Measurements from ENCODE around the gene ZFHX3.

Gene ZFHX3

DNA sequence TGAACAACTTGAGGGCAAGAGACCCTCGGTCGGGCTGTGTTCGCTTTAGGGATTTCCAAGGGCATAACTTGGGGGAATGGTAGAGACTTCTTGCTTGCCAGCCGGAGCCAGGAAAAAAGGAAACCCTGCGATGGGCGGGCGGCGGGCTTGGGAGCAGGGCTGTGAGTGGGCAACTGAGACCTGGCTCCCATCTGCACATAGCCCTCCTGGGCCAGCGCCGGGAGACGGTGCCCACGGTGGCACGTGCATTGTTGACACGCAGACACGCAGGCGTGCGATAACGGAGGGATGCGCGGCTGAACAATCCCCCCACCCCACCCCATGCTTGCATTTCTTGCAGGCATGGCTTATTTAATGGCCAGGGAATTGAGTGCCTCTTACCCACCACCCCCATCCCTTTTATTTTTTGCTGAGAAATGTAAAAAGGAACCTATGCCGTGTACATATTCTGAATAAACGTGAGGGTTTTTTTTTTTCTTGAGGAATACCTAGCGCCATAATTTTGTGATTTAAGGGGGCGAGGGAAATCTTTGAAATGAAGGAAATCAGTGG, 17.1 kb upstream of the ZFHX3 start:
- DNase-seq (ENCODE audit: low read depth): no peak
- H3K4me3 ChIP-seq (ENCODE audit: low read depth, low read length): peak overlapping the region; percentile 20
- TF ChIP-seq, protein P1, sequence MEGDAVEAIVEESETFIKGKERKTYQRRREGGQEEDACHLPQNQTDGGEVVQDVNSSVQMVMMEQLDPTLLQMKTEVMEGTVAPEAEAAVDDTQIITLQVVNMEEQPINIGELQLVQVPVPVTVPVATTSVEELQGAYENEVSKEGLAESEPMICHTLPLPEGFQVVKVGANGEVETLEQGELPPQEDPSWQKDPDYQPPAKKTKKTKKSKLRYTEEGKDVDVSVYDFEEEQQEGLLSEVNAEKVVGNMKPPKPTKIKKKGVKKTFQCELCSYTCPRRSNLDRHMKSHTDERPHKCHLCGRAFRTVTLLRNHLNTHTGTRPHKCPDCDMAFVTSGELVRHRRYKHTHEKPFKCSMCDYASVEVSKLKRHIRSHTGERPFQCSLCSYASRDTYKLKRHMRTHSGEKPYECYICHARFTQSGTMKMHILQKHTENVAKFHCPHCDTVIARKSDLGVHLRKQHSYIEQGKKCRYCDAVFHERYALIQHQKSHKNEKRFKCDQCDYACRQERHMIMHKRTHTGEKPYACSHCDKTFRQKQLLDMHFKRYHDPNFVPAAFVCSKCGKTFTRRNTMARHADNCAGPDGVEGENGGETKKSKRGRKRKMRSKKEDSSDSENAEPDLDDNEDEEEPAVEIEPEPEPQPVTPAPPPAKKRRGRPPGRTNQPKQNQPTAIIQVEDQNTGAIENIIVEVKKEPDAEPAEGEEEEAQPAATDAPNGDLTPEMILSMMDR (IDR thresholded peaks at IDR 0.05; ENCODE audit: low read depth, low read length, missing control alignments): no peak
- in situ Hi-C loops (cut with HindIII; ENCODE audit: low sequenced_read_pairs): no loop called here

- in situ Hi-C loops (cut with HindIII; ENCODE audit: low sequenced_read_pairs): no loop called here
- H3K4me3 ChIP-seq (ENCODE audit: low read depth, low read length): peak overlapping the region; percentile 20
- TF ChIP-seq, protein P1 (IDR thresholded peaks at IDR 0.05; ENCODE audit: low read depth, low read length, missing control alignments): no peak
- DNase-seq (ENCODE audit: low read depth): no peak
Observed at GRCh38 chr16:73064212-73064993, 16.5 kb upstream of the ZFHX3 start.

GRCh38 chr16:73063854-73064211, 15.9 kb upstream of the ZFHX3 start:
- H3K4me3 ChIP-seq (ENCODE audit: low read depth, low read length): peak overlapping the region; percentile 20
- in situ Hi-C loops (cut with HindIII; ENCODE audit: low sequenced_read_pairs): no loop called here
- DNase-seq (ENCODE audit: low read depth): no peak
- TF ChIP-seq, protein P1 (IDR thresholded peaks at IDR 0.05; ENCODE audit: low read depth, low read length, missing control alignments): no peak

DNA sequence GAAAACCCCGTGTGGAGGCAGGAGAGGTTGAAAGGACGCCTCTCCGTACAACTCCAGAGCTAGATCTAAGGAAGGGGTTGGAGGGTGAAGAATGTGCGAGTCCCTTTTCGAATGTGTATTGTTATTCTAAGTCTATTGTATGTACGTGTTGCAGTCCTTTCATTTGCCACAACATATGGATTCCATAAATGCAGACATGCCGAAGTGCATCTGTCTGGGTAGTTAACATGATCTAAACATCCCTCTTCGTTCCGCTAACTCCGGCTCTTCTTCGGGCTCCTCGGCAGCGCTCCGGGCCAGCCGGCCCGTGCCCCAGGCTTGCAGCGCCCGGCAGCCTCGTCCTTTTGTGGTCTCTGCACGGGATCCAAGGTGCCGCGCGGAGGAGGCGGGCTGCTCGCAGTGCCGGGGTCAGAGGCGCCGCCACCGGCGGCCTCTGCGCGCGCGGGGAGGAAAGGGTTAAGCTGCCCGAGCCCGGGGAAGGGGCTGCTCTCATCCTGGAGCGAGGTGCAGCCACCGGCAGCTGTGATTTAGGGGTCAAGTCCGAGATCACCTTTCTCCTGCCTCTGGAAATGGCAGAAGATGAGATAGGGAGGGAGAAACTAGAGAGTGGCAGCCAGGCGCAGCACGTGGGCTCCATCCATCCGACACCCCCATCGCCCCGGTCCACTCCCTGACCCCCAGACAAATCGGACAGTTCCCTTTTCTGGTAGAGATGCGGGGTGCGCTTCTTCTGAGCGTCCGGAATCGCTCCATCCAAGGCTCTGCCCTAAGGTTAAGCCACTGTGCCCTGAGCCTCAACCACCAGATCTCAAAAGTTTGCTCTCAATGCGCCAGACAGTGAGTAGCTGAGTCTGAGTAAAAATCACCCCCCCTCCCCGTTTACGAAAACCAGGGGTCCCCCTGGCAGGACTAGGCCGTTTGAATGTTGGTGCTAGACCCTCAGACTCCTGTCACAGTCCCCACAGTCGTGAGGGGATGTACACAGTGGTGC, 15.1 kb upstream of the ZFHX3 start:
- TF ChIP-seq, protein P1 (IDR thresholded peaks at IDR 0.05; ENCODE audit: low read depth, low read length, missing control alignments): no peak
- DNase-seq (ENCODE audit: low read depth): no peak
- peak overlapping the region; percentile 12 for H3K4me3 ChIP-seq (ENCODE audit: low read depth, low read length)
- in situ Hi-C loops (cut with HindIII; ENCODE audit: low sequenced_read_pairs): no loop called here

DNA sequence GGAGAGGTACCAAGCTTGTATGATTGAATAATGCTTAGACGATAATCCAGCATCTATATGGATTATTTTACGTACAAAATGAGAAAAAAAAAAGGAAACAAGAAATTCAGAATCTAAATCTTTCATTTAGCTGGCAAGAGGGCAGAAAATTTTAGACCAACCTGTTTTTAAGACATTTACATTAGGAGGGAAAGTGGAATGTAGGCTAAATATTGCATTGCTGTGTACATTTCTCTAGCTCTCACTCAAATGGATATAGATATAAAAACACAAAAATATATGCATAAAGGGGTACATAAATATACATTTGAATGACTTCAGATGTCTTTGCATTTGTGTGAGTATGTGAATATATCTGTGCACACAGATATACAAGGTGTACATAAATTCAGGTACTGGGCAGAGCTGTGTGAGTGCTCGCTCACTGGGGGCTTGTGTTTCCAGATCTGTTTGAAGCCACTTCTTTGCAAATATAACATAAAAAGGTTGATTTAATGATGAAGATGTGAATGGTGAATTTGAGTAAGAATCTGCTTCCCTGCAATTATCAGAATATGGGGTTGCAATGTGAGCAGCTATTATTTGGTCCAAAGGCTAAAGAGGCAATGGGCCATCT, 14.2 kb upstream of the ZFHX3 start:
- TF ChIP-seq, protein P1 (IDR thresholded peaks at IDR 0.05; ENCODE audit: low read depth, low read length, missing control alignments): no peak
- H3K4me3 ChIP-seq (ENCODE audit: low read depth, low read length): no peak overlapping the region
- in situ Hi-C loops (cut with HindIII; ENCODE audit: low sequenced_read_pairs): no loop called here

More for the DNA sequence above, 14.2 kb upstream of the ZFHX3 start:
- no peak for DNase-seq (ENCODE audit: low read depth)

Data from astrocyte of the cerebellum (primary cell).